IMR-90 (cell line): ENCODE data around the gene PCSK6. TPM values are rescaled to one million over a fixed set of nuclear protein-coding genes. Genes with fewer than 3 reads are reported as not detected.

ENCODE experiments used
- ATAC-seq: fragments of 200-7000 bp; cut with Tn5 transposase; 2 replicates; pipeline ENCODE4 v1.9.1; 2020; ENCODE audit warnings: low read depth, mild to moderate bottlenecking, moderate library complexity
- BruUV-seq: library from RNA; stranded (reverse); fragments of 400-500 nt; replicated peaks from 2 replicates; lab custom pipeline; 2021; lab: Mats Ljungman, UMichigan
- CTCF ChIA-PET: fragments of 300-600 bp; formaldehyde crosslinking; extraction: SDS; loops from one replicate; lab custom pipeline; 2021; ENCODE audit warnings: antibody characterized with exemption; lab: Yijun Ruan, JAX
- POLR2A ChIA-PET: fragments of 300-600 bp; sonication (Branson Sonifier 250); formaldehyde crosslinking; loops from one replicate; lab custom pipeline; 2022; ENCODE audit warnings: antibody characterized with exemption; ENCODE audit not compliant: unreplicated experiment; lab: Charles Lee
- DNase-seq: peaks from one replicate; pipeline ENCODE4 v3.0.0; 2013
- H2AFZ ChIP-seq: replicated peaks from 2 replicates; pipeline ENCODE3; 2013; ENCODE audit warnings: low read length, mild to moderate bottlenecking; ENCODE audit not compliant: poor library complexity
- H2AK5ac ChIP-seq: 2 replicates; pipeline ENCODE4 v1.6.1; 2013; ENCODE audit warnings: low read depth, low read length, inconsistent platforms
- H2AK9ac ChIP-seq: replicated peaks from 2 replicates; pipeline ENCODE3; 2013; ENCODE audit warnings: mild to moderate bottlenecking, low read depth, low read length, moderate library complexity; ENCODE audit not compliant: poor library complexity
- H2BK120ac ChIP-seq: 2 replicates; pipeline ENCODE4 v1.6.1; 2013; ENCODE audit warnings: low read depth, low read length, inconsistent platforms
- H2BK15ac ChIP-seq: 3 replicates; pipeline ENCODE4 v1.6.1; 2013; ENCODE audit warnings: low read depth, low read length, inconsistent platforms
- H2BK20ac ChIP-seq: 2 replicates; pipeline ENCODE4 v1.6.1; 2013; ENCODE audit warnings: low read depth, mild to moderate bottlenecking, inconsistent platforms, low read length, moderate library complexity
- H2BK5ac ChIP-seq: 2 replicates; pipeline ENCODE4 v1.6.1; 2013; ENCODE audit warnings: mild to moderate bottlenecking, low read depth, low read length, inconsistent platforms; ENCODE audit not compliant: poor library complexity, severe bottlenecking
- H3K14ac ChIP-seq: replicated peaks from 2 replicates; pipeline ENCODE4 v1.6.1; 2013; ENCODE audit warnings: low read depth, low read length, inconsistent platforms
- H3K18ac ChIP-seq: 2 replicates; pipeline ENCODE4 v1.6.1; 2013; ENCODE audit warnings: low read depth, low read length, control low read depth
- H3K23ac ChIP-seq: 2 replicates; pipeline ENCODE4 v1.6.1; 2013; ENCODE audit warnings: low read depth, low read length, inconsistent platforms
- H3K27ac ChIP-seq: 2 replicates; pipeline ENCODE4 v1.5.1; 2013; ENCODE audit warnings: mild to moderate bottlenecking, control low read depth, low read length; ENCODE audit not compliant: insufficient read depth
- H3K27me3 ChIP-seq: 2 replicates; pipeline ENCODE4 v1.6.1; 2013; ENCODE audit warnings: low read length; ENCODE audit not compliant: control insufficient read depth, insufficient read depth
- H3K36me3 ChIP-seq: 2 replicates; pipeline ENCODE4 v1.6.1; 2013; ENCODE audit warnings: low read length, mixed read lengths; ENCODE audit not compliant: control insufficient read depth, insufficient read depth
- H3K4ac ChIP-seq: 2 replicates; pipeline ENCODE4 v1.6.1; 2013; ENCODE audit warnings: low read depth, low read length, inconsistent platforms
- H3K4me1 ChIP-seq: 2 replicates; pipeline ENCODE4 v1.6.1; 2013; ENCODE audit warnings: low read length, mixed read lengths; ENCODE audit not compliant: control insufficient read depth, insufficient read depth
- H3K4me2 ChIP-seq: 2 replicates; pipeline ENCODE4 v1.6.1; 2013; ENCODE audit warnings: low read depth, mild to moderate bottlenecking, control low read depth, low read length, moderate library complexity
- H3K4me3 ChIP-seq: 2 replicates; pipeline ENCODE4 v1.5.1; 2013; ENCODE audit warnings: low read depth, mild to moderate bottlenecking, control low read depth, low read length, moderate library complexity; ENCODE audit not compliant: insufficient read depth
- H3K56ac ChIP-seq: 2 replicates; pipeline ENCODE4 v1.6.1; 2013; ENCODE audit warnings: low read length, inconsistent platforms; ENCODE audit not compliant: insufficient read depth; ENCODE audit errors: extremely low read depth
- H3K79me1 ChIP-seq, 2 experiments: 2 replicates each; pipeline ENCODE4 v1.6.1; 2013; ENCODE audit warnings: low read length in 2 of 2, inconsistent platforms in 1 of 2, low read depth in 1 of 2
- H3K9ac ChIP-seq: 2 replicates; pipeline ENCODE4 v1.6.1; 2013; ENCODE audit warnings: low read depth, low read length, control low read depth
- H3K9me1 ChIP-seq: 2 replicates; pipeline ENCODE4 v1.6.1; 2013; ENCODE audit warnings: low read length, inconsistent platforms; ENCODE audit not compliant: insufficient read depth
- H3K9me3 ChIP-seq: 2 replicates; pipeline ENCODE4 v1.6.1; 2013; ENCODE audit warnings: low read length; ENCODE audit not compliant: control insufficient read depth, insufficient read depth
- H4K20me1 ChIP-seq: 2 replicates; pipeline ENCODE4 v1.6.1; 2013; ENCODE audit warnings: low read length, inconsistent platforms; ENCODE audit not compliant: insufficient read depth
- H4K5ac ChIP-seq: 2 replicates; pipeline ENCODE4 v1.6.1; 2013; ENCODE audit warnings: mild to moderate bottlenecking, low read depth, low read length, control low read depth
- H4K8ac ChIP-seq, 2 experiments: 2 replicates each; pipeline ENCODE4 v1.6.1; 2013; ENCODE audit warnings: low read depth in 2 of 2, low read length in 2 of 2, control low read depth in 1 of 2, inconsistent platforms in 1 of 2
- H4K91ac ChIP-seq: 2 replicates; pipeline ENCODE4 v1.6.1; 2013; ENCODE audit warnings: low read depth, low read length, inconsistent platforms; ENCODE audit not compliant: insufficient read depth
- BHLHE40 ChIP-seq: fragments of 150-350 bp; IDR thresholded peaks from 2 replicates; pipeline ENCODE4 v1.6.1; 2016; ENCODE audit warnings: mild to moderate bottlenecking, low read depth, low read length
- CEBPB ChIP-seq: IDR thresholded peaks from 2 replicates; pipeline ENCODE4 v1.6.1; 2012; ENCODE audit warnings: low read depth, low read length, improper control_type of control experiment
- CHD1 ChIP-seq: IDR thresholded peaks from 2 replicates; pipeline ENCODE4 v1.6.1; 2012; ENCODE audit warnings: low read depth, low read length, improper control_type of control experiment
- CTCF ChIP-seq: conservative IDR thresholded peaks from 2 replicates; pipeline ENCODE4 v1.5.1; 2012; ENCODE audit warnings: mild to moderate bottlenecking, low read depth, low read length, improper control_type of control experiment
- ELK1 ChIP-seq: fragments of 150-350 bp; IDR thresholded peaks from 2 replicates; pipeline ENCODE4 v1.6.1; 2016; ENCODE audit warnings: low read depth, mild to moderate bottlenecking, low read length, moderate library complexity, borderline replicate concordance
- FOS ChIP-seq: fragments of 150-350 bp; IDR thresholded peaks from 2 replicates; pipeline ENCODE4 v1.6.1; 2016; ENCODE audit warnings: low read depth, low read length
- MAFK ChIP-seq: IDR thresholded peaks from 2 replicates; pipeline ENCODE4 v1.6.1; 2012; ENCODE audit warnings: low read depth, low read length, improper control_type of control experiment
- MAZ ChIP-seq: IDR thresholded peaks from 2 replicates; pipeline ENCODE4 v1.6.1; 2012; ENCODE audit warnings: low read depth, mild to moderate bottlenecking, low read length, improper control_type of control experiment, moderate library complexity, borderline replicate concordance
- MXI1 ChIP-seq: IDR thresholded peaks from 2 replicates; pipeline ENCODE4 v1.6.1; 2012; ENCODE audit warnings: low read depth, mild to moderate bottlenecking, low read length, moderate library complexity, borderline replicate concordance
- NFE2L2 ChIP-seq: fragments of 150-350 bp; IDR thresholded peaks from 2 replicates; pipeline ENCODE4 v1.6.1; 2016; ENCODE audit warnings: low read depth, mild to moderate bottlenecking, low read length
- POLR2A ChIP-seq: IDR thresholded peaks from 2 replicates; pipeline ENCODE4 v1.6.1; 2012; ENCODE audit warnings: mild to moderate bottlenecking, low read depth, low read length
- RAD21 ChIP-seq: IDR thresholded peaks from 2 replicates; pipeline ENCODE4 v1.6.1; 2012; ENCODE audit warnings: low read length, improper control_type of control experiment
- RCOR1 ChIP-seq: IDR thresholded peaks from 2 replicates; pipeline ENCODE4 v1.6.1; 2012; ENCODE audit warnings: mild to moderate bottlenecking, low read length, improper control_type of control experiment; ENCODE audit not compliant: insufficient replicate concordance
- RFX5 ChIP-seq: IDR thresholded peaks from 2 replicates; pipeline ENCODE4 v1.8.0; 2012; ENCODE audit warnings: low read depth, mild to moderate bottlenecking, low read length, moderate library complexity
- SMC3 ChIP-seq: fragments of 150-350 bp; IDR thresholded peaks from 2 replicates; pipeline ENCODE4 v1.6.1; 2016; ENCODE audit warnings: low read depth, mild to moderate bottlenecking, antibody characterized with exemption, low read length, moderate library complexity
- USF2 ChIP-seq: fragments of 150-350 bp; IDR thresholded peaks from 2 replicates; pipeline ENCODE4 v1.6.1; 2017; ENCODE audit warnings: mild to moderate bottlenecking, antibody characterized with exemption, low read length, low read depth
- WGBS, 2 experiments: methylation state at CpG; one replicate each; pipeline versions ENCODE4 v1.1.5 to v1.1.7; 2013; ENCODE audit warnings: missing lambda C conversion rate in 2 of 2; ENCODE audit not compliant: insufficient read length in 1 of 2; ENCODE audit errors: extremely low coverage in 2 of 2; 5-methylcytosine and 5-hydroxymethylcytosine counted together
- dilution Hi-C: fragments of 300-500 bp; cut with HindIII; formaldehyde crosslinking; loops from one replicate; pipeline ENCODE4 v1.14.3; 2018; ENCODE audit warnings: low sequenced_read_pairs; ENCODE audit not compliant: unreplicated experiment
- in situ Hi-C: fragments of 300-500 bp; cut with MboI; formaldehyde crosslinking; loops from 3 replicates; pipeline ENCODE4 v1.14.3; 2019; ENCODE audit warnings: low sequenced_read_pairs, inconsistent platforms, mixed read lengths
- intact Hi-C: fragments of 100-400 bp; cut with micrococcal nuclease; formaldehyde crosslinking; loops from 2 replicates; pipeline ENCODE4 v1.10.0; 2022
- polyA plus RNA-seq, 3 experiments: library from polyadenylated mRNA; depleted of rRNA; stranded (reverse); fragments of >200 nt; gene quantifications; 2 replicates each; pipeline ENCODE4 v1.2.3, GENCODE V29; 2012; ENCODE audit warnings: low replicate concordance in 1 of 3
- total RNA-seq: library from RNA; depleted of rRNA; stranded (reverse); fragments of >200 nt; gene quantifications from 2 replicates; pipeline ENCODE4 v1.2.3, GENCODE V29; 2012

PCSK6 gene
- total and polyA plus RNA-seq, 2 of the 4 experiments (the other 2 are of a cell fraction), result not detected

- Histone ChIP-seq H3K23ac (no peak overlapping the region), H2AK9ac (no peak overlapping the region), H4K8ac (no peak overlapping the region), H3K27me3 (peaks cover 13% of the 10 kb centered on the region; the same call in 1 of the 2 replicates), H3K79me1 (no peaks in the 10 kb centered on the region), H3K4ac (no peak overlapping the region), H4K20me1 (no peaks in the 10 kb centered on the region; the same call in 1 of the 2 replicates), H3K36me3 (no peaks in the 10 kb centered on the region), H3K14ac (no peak overlapping the region), H3K4me1 (no peaks in the 10 kb centered on the region), H3K18ac (no peak overlapping the region), H3K9me3 (no peaks in the 10 kb centered on the region), H2BK120ac (no peak overlapping the region), H3K56ac (no peak overlapping the region), H3K27ac (no peak overlapping the region), H4K91ac (no peak overlapping the region), H2AK5ac (no peak overlapping the region), H2AFZ (no peak overlapping the region), H2BK5ac (no peak overlapping the region), H3K9me1 (no peaks in the 10 kb centered on the region), H3K9ac (no peak overlapping the region), H3K4me3 (no peak overlapping the region), H4K5ac (no peak overlapping the region), H2BK20ac (no peak overlapping the region), H2BK15ac (no peak overlapping the region), H3K4me2 (no peak overlapping the region)
- dilution Hi-C loops (no loop called here), intact Hi-C loops (no loop called here), in situ Hi-C loops (no loop called here)
- no peak for TF ChIP-seq NFE2L2
- TF ChIP-seq POLR2A, result no peak
- TF ChIP-seq ELK1, result no peak
- TF ChIP-seq CTCF, result no peak
- TF ChIP-seq SMC3, result no peak
- TF ChIP-seq CEBPB, result no peak
- TF ChIP-seq USF2, result no peak
- no peak for TF ChIP-seq MAZ
- no peak for TF ChIP-seq RCOR1
- TF ChIP-seq MXI1, result no peak
- TF ChIP-seq RAD21, result no peak
- TF ChIP-seq BHLHE40, result no peak
- TF ChIP-seq RFX5, result no peak
- no peak for TF ChIP-seq MAFK
- TF ChIP-seq CHD1, result no peak
- no peak for TF ChIP-seq FOS
- POLR2A ChIA-PET, result no interaction called here
- BruUV-seq, result no TSS peak
- no peak for ATAC-seq
- WGBS, 2 experiments, result 78% methylated on average over 16 of the region's 23 CpGs; no CpG with 5 or more reads in 1 of the 2 experiments
- CTCF ChIA-PET, result no interaction called here
- no peak for DNase-seq
These were observed 31.2 kb downstream of the PCSK6 start for GRCh38 chr15:101458158-101458900.
